HG03469 (cell line): Measurements from ENCODE around the gene USP38.
"Not testable (repeated sequence)": the region's sequence is repeated elsewhere in the genome, so short reads cannot be mapped to it uniquely, and the experiment has no call there.

Experiments
- ATAC-seq: cut with Tn5 transposase; IDR thresholded peaks from one replicate; pipeline ENCODE4 v1.9.1; 2021; ENCODE audit warnings: mild to moderate bottlenecking, moderate library complexity, moderate number of reproducible peaks; ENCODE audit not compliant: unreplicated experiment

Gene USP38

DNA sequence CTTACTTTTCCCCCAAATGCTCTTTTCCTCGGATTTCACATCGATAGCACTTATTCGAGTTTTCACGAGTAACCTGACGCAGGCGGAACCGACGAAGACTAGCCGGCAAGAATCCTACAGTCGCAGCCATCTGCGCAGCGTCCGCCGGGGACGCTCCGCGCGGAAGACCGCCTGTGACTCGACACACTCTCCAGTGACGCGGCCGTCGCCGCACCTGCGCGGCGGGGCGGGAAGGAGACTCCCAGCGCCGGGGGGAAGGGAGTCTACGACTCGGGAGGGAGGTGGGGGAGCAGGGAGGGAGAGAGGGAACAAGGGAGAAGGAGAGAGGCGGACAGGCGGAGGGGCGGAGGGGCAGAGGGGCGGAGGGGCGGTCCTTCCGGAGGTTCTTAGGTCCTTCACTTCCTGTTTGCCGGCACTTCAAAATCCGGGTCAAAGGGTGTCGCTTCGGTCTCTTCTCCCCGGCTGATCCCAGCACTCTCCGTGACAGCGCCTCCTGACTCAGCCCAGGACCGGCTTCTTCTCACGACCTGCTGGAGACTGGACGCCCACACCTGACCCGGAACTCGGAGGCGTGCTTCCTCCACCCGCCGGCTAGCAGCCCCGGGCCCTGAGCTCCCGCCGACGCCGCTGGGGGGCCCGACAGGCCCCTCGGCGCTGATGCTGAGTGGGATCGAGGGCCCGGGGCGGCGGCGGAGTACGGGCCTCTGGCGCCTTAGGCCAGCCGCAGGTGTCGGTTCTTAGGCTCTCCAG is at the start of gene USP38:
Gene USP38 (plus strand): TSS at position 415 of the 750 bp plus-strand sequence. CDS start 534 bp downstream, outside the sequence.
- ATAC-seq: peak; percentile 62

- ATAC-seq: no peak
These were observed 49.4 kb upstream of the USP38 start for GRCh38 chr4:143135358-143135757.

GRCh38 chr4:143140696-143141095 is 44.0 kb upstream of the USP38 start:
- no peak for ATAC-seq

DNA sequence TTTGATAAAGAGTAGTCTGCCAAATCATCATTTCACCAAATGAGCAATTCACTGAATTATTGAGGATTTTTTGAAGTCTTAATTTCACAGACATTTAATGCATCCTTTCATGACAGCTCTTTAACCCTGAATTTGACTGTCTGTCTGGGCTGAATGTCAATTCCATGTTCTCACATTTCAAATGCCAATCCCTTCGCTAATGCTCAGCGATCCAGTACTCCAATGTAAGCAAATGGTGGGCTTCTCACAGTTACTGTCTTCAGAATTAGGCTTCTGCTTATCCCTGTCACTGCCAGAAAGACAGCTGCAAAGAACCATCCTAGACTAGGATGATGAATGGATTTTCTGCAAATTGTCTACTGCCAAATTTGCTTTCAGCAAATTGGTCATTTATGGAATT is 36.2 kb upstream of the USP38 start:
- no peak for ATAC-seq

GRCh38 chr4:143156853-143157252 is 27.9 kb upstream of the USP38 start:
- no peak for ATAC-seq

GRCh38 chr4:143163614-143164013 is 21.1 kb upstream of the USP38 start:
- ATAC-seq: no peak

- ATAC-seq: not testable (repeated sequence)
These were observed 18.0 kb upstream of the USP38 start for GRCh38 chr4:143166722-143167121.

DNA sequence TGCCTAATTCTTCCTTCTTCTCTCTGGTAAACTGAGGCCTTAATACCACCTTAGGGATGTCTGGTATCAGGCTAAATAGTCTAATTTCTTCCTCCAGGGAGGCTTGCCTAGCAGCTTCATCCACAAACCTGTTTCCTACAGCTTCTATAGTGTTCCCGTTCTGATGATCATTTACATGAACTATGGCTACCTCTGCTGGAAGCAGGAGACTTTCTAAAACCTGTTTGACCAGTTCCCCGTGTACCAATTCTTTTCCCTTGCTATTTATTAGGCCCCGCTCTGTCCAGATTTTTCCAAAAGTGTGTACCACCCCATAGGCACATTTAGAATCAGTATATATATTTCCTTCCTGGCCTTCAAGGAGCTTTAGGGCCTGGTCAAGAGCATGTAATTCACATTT is 5.8 kb upstream of the USP38 start:
- ATAC-seq: no peak

DNA sequence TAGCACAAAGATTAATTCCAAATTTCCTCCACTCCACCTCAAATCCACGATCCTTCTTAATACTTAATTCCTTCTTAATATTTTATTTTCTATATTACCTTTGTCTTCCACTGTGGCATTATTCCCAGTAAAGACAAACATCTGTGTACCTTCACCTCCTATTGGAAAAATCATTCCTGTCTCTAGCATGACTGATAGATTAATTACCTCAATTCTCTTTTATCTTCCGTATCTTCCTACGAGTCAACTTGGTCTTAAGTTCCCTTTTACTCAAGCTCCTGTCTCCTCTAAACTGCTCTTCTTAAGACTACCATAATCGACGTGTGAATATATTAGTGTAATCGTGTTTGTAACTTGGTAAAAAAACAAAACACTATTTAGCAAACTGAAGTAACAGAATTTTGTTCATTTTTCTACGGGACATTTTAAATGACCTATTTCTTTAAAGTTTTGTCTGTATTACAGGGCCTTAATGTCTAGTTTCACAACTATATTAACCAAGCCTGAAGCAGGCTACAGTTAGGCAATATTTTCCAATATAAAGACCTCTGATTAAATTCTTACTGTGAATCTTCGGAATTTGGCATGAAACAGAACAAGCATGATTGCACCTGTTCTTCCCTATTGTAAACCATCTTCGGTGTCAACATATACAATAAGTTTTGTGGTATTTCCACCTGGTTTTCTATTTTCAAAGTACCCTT is 1.1 kb upstream of the USP38 start:
- ATAC-seq: no peak

GRCh38 chr4:143184217-143184502 is 557 bp upstream of the USP38 start:
- peak; percentile 13 for ATAC-seq

- peak; percentile 7 for ATAC-seq
These were observed 763 bp downstream of the USP38 start for GRCh38 chr4:143185253-143186107.

DNA sequence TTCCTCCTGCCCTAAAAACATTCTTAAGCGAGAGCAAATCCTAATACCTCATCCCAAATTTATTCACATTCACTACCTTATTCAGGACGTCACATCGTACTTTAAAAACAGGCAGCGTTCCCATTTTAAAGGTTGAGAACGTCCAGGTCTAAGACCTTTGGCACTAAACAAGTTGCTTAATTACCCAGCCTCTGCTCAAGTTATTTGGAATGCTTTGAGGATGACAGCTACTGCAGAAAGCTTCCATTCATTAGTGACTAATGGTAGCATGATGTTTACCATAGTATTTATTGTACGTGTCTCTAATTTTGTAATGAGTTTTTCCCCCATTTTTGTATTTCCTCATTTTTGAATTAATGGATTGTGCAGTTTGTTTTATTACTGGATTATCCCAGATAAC is 1.5 kb downstream of the USP38 start:
- ATAC-seq: no peak

GRCh38 chr4:143186649-143187048 is 1.9 kb downstream of the USP38 start:
- ATAC-seq: no peak

- no peak for ATAC-seq
These were observed 3.7 kb downstream of the USP38 start for GRCh38 chr4:143188136-143189088.

DNA sequence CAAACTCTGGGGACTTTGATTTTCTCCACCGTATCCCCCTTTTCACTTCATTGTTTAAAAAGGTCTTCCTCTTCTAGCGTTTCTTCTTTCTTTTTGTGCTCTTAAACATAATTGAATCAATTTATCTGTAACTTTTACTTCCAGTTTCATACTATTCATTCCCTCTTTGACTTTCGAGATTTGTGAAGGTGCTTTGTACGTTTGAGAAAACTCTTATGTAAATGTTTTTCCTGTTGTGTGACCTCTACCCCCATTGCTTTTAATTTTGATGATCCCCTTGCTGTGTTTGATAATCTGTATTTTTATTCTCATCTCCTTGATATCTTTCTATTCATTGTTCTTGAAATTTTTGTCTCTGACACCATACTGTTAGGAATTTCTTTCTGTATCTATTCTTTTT is 4.8 kb downstream of the USP38 start:
- ATAC-seq: no peak

- no peak for ATAC-seq
These were observed 10.9 kb downstream of the USP38 start for GRCh38 chr4:143195581-143195980.

DNA sequence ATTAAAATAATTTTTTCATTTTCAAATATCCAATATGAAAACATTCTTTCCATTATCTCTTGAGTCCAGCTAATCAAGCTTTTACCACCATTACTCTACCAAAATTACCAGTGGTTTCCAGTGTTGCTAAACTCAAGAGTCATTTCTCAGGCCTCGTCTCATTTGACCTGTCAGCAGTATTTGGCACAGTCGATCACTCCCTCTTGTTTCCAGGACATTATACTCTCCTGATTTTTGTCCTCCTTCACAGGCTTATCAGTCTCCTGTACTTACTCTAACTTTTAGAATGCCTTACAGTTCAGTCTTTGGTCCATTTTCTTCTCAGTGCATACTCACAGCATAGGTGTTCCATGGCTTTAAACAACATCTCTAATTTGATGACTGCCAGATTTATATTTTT is 11.6 kb downstream of the USP38 start:
- ATAC-seq: no peak

- peak; percentile 36 for ATAC-seq
These were observed 14.8 kb downstream of the USP38 start for GRCh38 chr4:143199503-143199902.

DNA sequence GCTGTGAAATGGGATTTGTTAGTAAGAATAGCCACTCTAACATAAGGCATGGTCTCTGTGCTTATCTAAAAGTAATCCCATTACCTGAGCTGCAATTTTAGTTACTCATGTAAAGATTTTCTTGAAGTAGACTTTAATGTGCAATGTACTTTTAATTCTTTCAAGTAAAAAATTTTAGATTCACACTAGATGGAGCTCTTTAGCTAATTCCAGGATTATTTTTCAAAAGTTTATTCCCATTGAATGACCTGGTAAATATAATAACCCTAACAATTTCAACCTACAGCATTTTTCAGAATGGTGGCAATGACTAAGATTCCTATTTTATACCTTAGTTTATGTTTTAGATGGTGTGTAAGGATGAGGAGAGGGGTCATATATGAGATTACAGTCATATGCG is 18.1 kb downstream of the USP38 start:
- no peak for ATAC-seq

DNA sequence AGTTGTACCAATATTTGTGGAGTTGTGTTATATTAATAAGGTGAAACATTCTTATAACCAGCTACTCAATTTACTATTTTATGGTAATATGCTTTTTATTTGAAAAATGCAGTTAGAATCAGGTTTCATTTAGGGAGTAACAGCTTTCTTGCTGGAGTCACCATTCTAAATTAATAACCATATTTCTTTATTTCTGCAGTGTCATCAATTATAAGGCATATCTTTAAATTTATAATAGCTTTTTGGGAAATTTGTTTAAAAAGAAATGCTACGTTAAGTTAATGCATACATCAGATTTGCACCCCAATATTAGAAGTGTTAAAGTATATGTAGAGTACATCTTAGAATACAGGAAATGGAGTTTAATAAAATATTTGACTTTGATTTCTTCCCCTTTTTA is 18.9 kb downstream of the USP38 start:
- ATAC-seq: no peak

DNA sequence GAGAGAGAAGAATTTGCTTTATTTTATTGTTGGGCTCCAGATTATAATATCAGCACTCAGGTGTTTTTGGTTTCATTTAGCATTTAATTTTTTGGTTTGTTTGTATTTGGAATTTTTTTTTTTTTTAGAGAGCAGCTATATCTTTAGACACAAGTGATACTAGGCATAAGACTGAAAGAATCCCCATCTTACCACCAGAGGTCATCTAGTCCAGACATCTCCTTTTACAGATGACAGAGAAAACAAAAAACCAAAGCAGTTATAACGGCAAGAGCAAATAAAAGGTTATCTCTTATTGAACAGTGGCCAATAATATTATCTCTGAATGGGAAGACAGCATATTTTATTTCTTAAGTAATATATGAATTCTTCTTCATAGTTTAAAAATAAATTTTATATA is 22.8 kb downstream of the USP38 start:
- no peak for ATAC-seq
